GM04504 (cell line): ENCODE data around the gene RAB3A.
A peak's percentile ranks its signal among the peaks of the same experiment; 100 is the strongest.

Experiments used
- DNase-seq: peaks from one replicate; pipeline ENCODE4 v3.0.0-alpha.2; 2012; ENCODE audit warnings: low read depth

RAB3A gene

GRCh38 chr19:18203863-18204393 lies at the start of gene RAB3A:
TSS of gene RAB3A (minus strand) at chr19:18204042. CDS start at chr19:18202740, 1,302 bp downstream.
- DNase-seq = peak; percentile 100

DNA sequence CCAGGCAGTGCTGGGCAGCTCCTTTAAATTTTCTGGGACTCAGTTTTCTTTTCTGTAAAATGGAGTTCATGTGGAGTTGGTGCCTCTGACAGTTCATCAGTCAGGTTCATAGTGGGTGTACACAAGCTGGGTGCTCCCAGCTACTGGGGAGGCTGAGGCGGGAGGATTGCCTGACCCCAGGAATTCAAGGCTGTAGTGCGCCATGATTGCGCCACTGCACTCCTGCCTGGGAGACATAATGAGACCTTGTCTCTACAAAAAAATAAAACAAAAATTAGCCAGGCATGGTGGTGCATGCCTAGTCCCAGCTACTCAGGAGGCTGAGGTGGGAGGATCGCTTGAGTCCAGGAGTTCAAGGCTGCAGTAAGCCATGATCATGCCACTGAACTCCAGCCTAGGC lies 49.3 kb upstream of the RAB3A start:
- DNase-seq = no peak

- no peak for DNase-seq
These were observed 48.5 kb upstream of the RAB3A start for GRCh38 chr19:18252370-18252717.

GRCh38 chr19:18251587-18252369 lies 47.9 kb upstream of the RAB3A start:
- DNase-seq = peak; percentile 33

DNA sequence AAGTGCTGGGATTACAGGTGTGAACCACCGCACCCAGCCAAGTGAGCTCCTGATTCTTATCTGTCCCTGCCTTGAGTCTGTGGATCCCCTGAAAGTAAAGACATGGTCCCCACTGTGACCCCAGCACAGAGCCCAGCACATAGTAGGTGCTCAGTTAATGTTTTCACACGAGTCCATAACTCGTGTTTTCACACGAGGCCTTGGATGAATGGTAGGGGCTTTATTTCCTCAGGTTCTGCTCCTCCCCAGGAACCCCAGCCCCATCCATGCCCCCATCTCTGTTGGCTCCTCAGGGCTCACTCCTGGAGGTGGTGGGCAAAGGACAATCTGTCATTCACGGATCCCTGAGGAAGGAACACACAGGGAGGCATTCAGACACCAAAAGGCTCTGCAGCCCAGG lies 46.0 kb upstream of the RAB3A start:
- DNase-seq = no peak

- no peak for DNase-seq
These were observed 41.5 kb upstream of the RAB3A start for GRCh38 chr19:18245297-18245696.

- no peak for DNase-seq
These were observed 35.5 kb upstream of the RAB3A start for GRCh38 chr19:18239303-18239702.

DNA sequence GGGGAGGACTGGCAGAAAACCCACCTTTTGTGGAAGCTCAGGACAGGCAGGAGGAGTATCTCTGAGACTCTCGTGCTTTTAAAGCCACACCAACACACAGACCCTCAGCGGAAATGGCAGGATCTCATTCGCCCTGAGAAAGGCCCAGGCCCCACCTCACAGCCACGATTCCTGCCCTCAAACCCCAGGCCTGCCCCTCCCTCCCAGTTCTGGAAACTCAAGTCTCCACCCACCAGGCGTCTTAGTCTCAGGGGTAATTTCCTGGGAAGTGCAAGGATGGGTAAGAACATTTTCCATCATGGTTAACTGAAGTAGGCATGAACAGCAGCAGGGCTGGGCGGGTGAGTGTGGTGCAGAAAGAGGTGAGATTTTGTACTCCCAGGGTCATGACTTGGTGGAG lies 30.4 kb upstream of the RAB3A start:
- DNase-seq = no peak

DNA sequence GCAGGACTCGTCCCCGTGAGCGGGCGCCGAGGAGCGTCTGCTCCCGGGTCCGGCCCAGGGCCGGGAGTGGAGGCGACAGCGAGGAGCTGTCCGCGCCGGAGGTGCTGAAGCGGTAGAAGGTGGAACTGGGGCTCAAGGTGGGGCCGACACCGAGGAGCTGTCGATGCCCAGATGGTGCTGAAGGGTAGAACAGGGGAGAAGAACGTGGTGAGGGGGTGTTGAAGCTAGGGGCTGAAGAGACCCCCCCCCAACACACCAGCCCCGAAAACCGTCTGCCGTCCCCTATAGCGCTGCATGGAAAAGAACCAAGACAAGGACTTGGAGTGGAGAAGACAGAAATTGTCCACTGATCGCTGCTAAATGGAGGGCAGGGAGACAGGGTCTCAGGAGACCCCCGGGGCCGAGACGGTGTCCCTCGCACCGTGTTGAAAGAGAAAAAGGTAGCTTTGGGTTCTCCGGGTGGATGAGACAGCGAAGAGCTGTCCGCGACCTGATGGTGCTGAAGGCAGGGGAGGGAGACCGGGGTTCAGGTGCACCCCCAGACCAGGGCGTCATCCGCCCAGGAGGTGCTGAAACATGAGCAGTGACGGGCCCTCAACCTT lies 29.5 kb upstream of the RAB3A start:
- DNase-seq = no peak

DNA sequence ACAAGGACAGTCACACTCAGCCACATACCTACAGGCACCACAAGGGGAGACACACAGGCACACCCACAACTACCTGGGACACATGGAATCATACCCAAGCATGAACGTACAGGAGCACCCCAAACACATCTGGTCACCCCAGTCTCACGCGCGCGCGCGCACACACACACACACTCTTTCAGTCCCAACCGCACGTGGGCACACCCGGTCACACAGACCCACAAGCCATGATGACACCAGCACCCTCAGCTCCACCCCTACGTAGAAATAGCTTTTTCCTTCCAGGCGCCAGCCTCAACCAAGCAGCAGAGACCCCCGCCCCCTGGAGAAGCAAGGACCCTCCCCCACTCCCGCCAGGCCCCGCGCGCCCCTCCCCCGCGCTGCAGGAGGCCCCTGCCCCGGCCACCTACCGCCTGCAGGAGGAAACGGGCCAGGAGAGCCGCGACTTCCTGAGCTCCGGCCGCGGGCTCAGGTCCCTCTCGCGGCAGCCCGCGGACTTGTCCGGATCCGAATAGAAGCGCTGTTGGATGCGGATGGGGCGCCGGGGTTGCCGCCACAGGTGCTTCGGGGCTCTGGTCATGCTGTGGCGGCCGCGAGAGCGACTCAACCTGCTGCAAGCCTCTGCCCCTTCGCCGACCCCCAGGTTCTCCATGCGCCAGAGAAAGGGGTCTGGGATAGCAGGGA lies 28.8 kb upstream of the RAB3A start:
- DNase-seq = no peak

- DNase-seq = no peak
These were observed 27.9 kb upstream of the RAB3A start for GRCh38 chr19:18231775-18232174.

DNA sequence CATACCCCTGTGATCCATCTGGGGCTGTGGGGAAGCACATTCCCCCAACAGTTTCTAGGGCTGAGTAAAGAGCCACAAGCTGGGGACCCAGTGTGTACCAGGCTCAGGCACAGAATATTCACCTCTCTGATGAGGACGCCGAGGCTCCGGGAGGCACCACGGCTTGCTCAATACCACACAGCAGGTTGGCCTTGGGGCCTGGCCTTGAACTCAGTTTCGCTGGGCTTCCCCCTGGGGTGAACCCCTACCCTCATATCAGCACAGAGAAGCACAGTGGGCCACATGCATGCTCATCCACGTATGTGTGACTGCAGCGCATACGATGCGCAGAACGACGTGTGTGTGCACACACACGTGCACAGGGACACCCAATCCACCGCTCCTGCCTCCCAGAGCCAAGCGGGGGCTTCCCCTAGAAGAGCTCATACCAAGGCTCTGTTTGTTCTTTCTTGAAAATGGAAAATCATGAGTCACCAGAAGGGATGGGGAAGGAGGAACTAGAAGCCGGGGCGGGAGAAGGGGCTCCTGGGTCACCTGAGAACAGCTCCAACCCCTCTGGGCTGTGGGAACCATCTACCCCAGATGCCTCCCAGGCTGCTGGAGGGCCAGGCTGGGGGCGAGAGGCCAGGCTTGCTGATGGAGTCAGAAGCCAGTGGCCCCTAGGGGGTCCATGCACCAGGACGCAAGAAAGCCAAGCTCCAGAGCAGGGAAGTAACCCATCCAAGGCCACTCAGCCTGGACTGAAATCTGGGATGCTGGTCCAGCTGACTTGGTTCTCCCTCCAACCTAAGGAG lies 27.3 kb upstream of the RAB3A start:
- no peak for DNase-seq

DNA sequence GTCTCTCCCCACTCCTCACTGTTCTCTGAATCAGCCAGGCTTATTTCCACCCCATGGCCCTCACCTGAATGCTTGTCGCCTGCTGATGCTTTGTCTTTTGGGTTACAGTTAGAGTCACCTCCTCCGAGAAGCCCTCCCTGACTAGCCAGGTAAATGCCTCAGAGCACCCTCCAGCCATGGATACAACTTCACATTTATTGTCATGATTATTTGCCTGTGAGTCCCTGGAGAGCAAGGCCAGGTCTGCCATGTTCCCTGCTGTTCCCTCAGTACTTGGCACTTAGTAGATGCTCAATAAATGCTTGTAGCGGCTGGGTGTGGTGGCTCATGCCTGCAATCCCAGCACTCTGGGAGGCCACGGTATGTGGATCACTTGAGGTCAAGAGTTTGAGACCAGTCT lies 26.1 kb upstream of the RAB3A start:
- no peak for DNase-seq

DNA sequence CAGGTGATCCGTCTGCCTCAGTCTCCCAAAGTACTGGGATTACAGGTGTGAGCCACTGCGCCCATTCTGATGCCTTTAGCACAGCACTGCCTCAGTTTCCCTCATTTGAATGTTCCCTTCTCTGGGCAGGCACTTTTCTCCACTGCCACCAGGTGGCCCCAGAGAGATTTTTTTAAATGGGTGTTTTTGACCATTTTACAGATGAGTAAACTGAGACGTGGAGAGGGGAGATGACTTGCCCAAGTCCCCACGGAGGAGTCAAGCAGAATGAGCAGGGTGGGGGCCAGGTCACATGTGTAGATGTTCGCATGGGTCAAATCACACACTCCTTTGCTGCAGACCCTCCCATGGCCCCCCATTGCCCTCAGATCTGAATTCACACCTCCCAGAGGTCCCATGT lies 25.6 kb upstream of the RAB3A start:
- no peak for DNase-seq

GRCh38 chr19:18227781-18228271 lies 24.0 kb upstream of the RAB3A start:
- no peak for DNase-seq

GRCh38 chr19:18226956-18227780 lies 23.3 kb upstream of the RAB3A start:
- DNase-seq = no peak

DNA sequence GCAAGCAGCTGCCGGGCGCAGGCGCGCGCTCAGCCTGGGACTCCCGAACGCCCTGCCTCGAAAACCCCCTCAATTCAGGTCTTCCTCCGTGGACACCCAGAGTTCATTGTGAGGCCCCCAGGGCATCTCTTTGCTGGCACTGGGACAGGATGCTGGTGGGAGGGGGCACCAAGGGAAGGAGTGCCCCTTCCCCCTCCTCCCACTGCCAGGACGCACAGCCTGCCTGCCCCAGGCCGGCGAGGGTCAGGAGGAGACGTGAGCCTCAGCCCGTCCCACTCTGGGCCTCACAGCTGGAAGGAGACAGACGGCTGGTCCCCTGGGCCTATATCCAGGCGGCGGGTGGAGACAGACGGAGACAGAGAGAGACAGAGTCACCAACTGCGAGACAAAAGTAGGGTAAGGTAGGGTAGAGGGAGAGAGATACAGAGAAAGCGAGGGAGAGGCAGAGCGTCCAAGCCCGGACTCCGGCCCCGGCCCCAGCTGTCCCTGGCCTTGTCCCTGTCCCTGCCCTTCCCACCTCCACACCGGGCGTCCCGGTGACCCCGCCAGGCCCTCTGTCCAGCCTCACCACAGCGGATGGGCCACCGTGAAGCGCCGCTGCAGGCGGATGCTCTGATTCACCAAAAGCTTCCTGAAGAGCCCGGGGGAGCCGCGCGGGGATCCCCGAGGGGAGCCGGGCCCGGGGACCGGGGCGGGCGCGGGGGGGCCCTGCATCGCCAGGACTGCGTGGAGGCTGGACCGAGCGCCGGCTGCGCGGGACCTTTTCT lies 22.0 kb upstream of the RAB3A start, which contains the start of gene PDE4C:
Gene PDE4C, minus strand, starts transcription at position 737 of the 767 bp plus-strand sequence. Its CDS starts 23 bp downstream, at position 714.
- no peak for DNase-seq

DNA sequence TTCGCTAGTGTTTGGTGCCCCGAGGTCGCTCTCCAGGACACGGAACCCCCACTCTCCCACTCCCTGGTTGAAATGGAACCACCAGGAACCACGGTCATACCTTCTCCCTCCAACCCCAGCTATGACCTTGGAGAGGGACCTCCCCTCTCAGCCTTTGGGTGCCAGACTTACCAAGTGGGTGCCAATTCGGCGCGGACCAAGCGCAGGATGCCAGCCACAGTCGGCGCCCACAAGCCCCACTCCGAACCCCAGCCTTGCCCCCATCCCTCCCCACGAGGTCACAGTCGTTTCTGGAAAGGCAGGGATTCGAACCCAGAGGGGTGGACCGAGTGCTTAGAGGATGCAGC lies 21.5 kb upstream of the RAB3A start:
- DNase-seq = no peak

DNA sequence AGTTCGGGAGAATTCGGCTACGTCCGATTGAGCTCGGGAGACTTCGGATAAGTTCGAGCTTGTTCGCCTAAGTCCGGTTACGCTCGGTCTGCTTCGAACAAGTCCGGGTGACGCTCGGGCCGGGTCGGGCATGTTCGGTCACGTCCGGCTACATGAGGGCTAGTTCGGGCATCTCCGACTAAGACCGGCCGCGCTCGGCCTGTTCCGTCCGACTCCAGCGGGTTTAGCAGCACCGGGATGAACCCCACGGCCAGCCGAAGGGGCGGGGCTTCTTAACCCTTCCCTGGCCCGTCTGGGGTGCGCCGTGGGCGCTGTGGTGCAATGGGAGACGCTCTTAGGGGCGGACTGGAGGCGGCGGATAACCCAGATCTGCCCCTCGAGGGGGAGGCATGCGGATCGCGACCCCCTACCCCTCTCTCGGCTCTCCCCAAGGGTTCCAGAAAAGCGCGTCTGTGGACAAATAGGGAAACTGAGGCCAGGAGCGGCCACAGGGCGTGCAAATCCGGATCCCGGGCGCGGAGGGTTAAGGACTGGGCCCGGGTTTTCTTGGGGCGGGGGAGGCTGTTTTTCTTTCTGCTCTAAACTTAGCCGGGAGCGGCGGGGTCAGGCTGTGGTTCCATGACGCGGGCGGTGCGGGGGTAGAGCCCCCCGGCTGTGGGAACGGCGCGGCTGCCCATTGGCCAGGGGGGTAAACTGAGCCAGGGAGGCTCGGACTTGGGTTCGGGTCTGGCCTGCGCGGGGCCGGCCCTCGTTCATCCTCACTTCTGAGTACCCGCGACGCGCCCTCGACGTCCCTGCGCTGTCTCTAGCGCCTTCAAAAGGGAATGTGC lies 20.9 kb upstream of the RAB3A start:
- DNase-seq = peak; percentile 94
